Measurements from ENCODE around the gene GEMIN4.

DNA sequence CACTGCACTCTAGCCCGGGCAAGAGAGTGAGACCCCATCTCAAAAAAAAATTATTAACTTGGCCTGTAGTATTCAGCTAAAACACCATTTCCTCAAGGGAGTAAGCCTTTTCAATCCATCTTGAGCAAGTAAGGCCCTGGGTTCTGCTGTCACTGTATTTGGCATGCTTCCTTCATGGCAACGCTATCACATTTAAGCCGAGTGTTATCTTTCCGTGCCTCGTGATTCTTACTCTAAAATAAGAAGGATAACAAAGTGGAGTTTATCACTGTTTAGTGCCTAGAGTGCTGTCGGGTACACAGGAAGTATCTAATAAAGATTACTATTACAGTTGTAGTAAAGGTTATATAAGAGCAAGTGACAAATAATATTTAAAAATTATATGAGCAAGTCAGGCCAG is 46.2 kb downstream of the GEMIN4 start:
- TF ChIP-seq, protein P1, sequence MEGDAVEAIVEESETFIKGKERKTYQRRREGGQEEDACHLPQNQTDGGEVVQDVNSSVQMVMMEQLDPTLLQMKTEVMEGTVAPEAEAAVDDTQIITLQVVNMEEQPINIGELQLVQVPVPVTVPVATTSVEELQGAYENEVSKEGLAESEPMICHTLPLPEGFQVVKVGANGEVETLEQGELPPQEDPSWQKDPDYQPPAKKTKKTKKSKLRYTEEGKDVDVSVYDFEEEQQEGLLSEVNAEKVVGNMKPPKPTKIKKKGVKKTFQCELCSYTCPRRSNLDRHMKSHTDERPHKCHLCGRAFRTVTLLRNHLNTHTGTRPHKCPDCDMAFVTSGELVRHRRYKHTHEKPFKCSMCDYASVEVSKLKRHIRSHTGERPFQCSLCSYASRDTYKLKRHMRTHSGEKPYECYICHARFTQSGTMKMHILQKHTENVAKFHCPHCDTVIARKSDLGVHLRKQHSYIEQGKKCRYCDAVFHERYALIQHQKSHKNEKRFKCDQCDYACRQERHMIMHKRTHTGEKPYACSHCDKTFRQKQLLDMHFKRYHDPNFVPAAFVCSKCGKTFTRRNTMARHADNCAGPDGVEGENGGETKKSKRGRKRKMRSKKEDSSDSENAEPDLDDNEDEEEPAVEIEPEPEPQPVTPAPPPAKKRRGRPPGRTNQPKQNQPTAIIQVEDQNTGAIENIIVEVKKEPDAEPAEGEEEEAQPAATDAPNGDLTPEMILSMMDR (conservative IDR thresholded peaks at IDR 0.05 in 1 of 2, IDR thresholded peaks at IDR 0.05 in 1 of 2; ENCODE audit: low read depth in 1 of 2, low read length in 2 of 2) = no peak
- no peak for TF ChIP-seq EZH2 (IDR thresholded peaks at IDR 0.05; ENCODE audit: low read length, missing control alignments)
